Keratinocyte (primary cell): Measurements from ENCODE around the gene HOXB5. TPM values are rescaled to one million over a fixed set of nuclear protein-coding genes. Genes with fewer than 3 reads are reported as not detected.
A peak's percentile ranks its signal among the peaks of the same experiment; 100 is the strongest.

Experiments
- DNase-seq: peaks from one replicate; pipeline ENCODE4 v3.0.0-alpha.2; 2011; ENCODE audit warnings: low read depth, missing footprints, low spot score
- FAIRE-seq: peaks from 2 replicates; lab custom pipeline; 2011; peaks lifted over from hg19 to GRCh38; lab: Jason Lieb, UNC
- H2AFZ ChIP-seq: 2 replicates; pipeline ENCODE4 v1.6.0; 2012; ENCODE audit warnings: low read length, control low read depth, inconsistent platforms; ENCODE audit not compliant: control insufficient read depth
- H3K27ac ChIP-seq: 2 replicates; pipeline ENCODE4 v1.5.1; 2011; ENCODE audit warnings: low read length; ENCODE audit not compliant: control insufficient read depth, insufficient read depth
- H3K27me3 ChIP-seq: 3 replicates; pipeline ENCODE4 v1.6.0; 2011; ENCODE audit warnings: low read length; ENCODE audit not compliant: control insufficient read depth, insufficient read depth; ENCODE audit errors: extremely low read depth
- H3K36me3 ChIP-seq, 2 experiments: 2 replicates in 1 of 2; 3 replicates in 1 of 2; pipeline ENCODE4 v1.5.1; 2011; ENCODE audit warnings: low read length in 2 of 2, mild to moderate bottlenecking in 1 of 2; ENCODE audit not compliant: control insufficient read depth in 2 of 2, insufficient read depth in 2 of 2; ENCODE audit errors: extremely low read depth in 1 of 2
- H3K4me1 ChIP-seq: 3 replicates; pipeline ENCODE4 v1.5.1; 2011; ENCODE audit warnings: low read length; ENCODE audit not compliant: control insufficient read depth, insufficient read depth; ENCODE audit errors: extremely low read depth
- H3K4me2 ChIP-seq: 3 replicates; pipeline ENCODE4 v1.6.0; 2011; ENCODE audit warnings: low read depth, low read length; ENCODE audit not compliant: control insufficient read depth, insufficient read depth; ENCODE audit errors: extremely low read depth
- H3K4me3 ChIP-seq, 3 experiments: fragments of 200-600 bp in 1 of 3; sonication (generic) in 1 of 3; 2 replicates in 2 of 3; 3 replicates in 1 of 3; pipeline ENCODE4 v1.5.1; 2011 to 2016; ENCODE audit warnings: low read length in 3 of 3, mild to moderate bottlenecking in 3 of 3, control low read depth in 2 of 3, inconsistent platforms in 1 of 3, low read depth in 1 of 3, mixed read lengths in 1 of 3, mixed run types in 1 of 3, moderate library complexity in 1 of 3; ENCODE audit not compliant: control insufficient read depth in 2 of 3, insufficient read depth in 2 of 3; ENCODE audit errors: extremely low read depth in 1 of 3
- H3K79me2 ChIP-seq: 2 replicates; pipeline ENCODE4 v1.6.0; 2012; ENCODE audit warnings: low read length; ENCODE audit not compliant: control insufficient read depth, insufficient read depth
- H3K9ac ChIP-seq: 3 replicates; pipeline ENCODE4 v1.6.0; 2011; ENCODE audit warnings: low read length; ENCODE audit not compliant: control insufficient read depth, insufficient read depth; ENCODE audit errors: extremely low read depth
- H3K9me1 ChIP-seq: 3 replicates; pipeline ENCODE4 v1.6.0; 2011; ENCODE audit warnings: low read length; ENCODE audit not compliant: control insufficient read depth, insufficient read depth; ENCODE audit errors: extremely low read depth
- H3K9me3 ChIP-seq: 2 replicates; pipeline ENCODE4 v1.5.1; 2012; ENCODE audit warnings: low read depth, low read length; ENCODE audit not compliant: control insufficient read depth
- H4K20me1 ChIP-seq: 3 replicates; pipeline ENCODE4 v1.6.0; 2011; ENCODE audit warnings: low read length; ENCODE audit not compliant: control insufficient read depth, insufficient read depth; ENCODE audit errors: extremely low read depth
- CTCF ChIP-seq, 3 experiments: IDR thresholded peaks in 1 of 3; conservative IDR thresholded peaks in 1 of 3; optimal IDR thresholded peaks in 1 of 3; 2 replicates in 2 of 3; 3 replicates in 1 of 3; pipeline versions ENCODE3 to v1.5.1; 2011; ENCODE audit warnings: low read length in 3 of 3, mild to moderate bottlenecking in 3 of 3, moderate library complexity in 2 of 3, control low read depth in 1 of 3, inconsistent platforms in 1 of 3; ENCODE audit not compliant: insufficient read depth in 2 of 3; ENCODE audit errors: extremely low read depth in 1 of 3
- EZH2 ChIP-seq: IDR thresholded peaks from one replicate; pipeline ENCODE4 v1.6.1; 2012; ENCODE audit warnings: inconsistent platforms, mild to moderate bottlenecking, low read length, moderate library complexity
- dilution Hi-C: fragments of 300-500 bp; cut with MboI; formaldehyde crosslinking; loops from one replicate; pipeline ENCODE4 v1.7.0; 2020; ENCODE audit warnings: low sequenced_read_pairs; ENCODE audit not compliant: extremely low pct_ligation_motif_present
- polyA plus RNA-seq, 5 experiments: library from polyadenylated mRNA; depleted of rRNA in 3 of 5; stranded (reverse) in 3 of 5; stranded (forward) in 1 of 5; unstranded in 1 of 5; fragments of >200 nt; gene quantifications; 1 replicate in 1 of 5; 2 replicates in 3 of 5; 3 replicates in 1 of 5; pipeline versions ENCODE4 v1.2.1 to v1.2.3, GENCODE V29; 2011 to 2012; ENCODE audit warnings: missing spikeins in 2 of 5, low read depth in 1 of 5, low replicate concordance in 1 of 5

Gene HOXB5
- polyA plus RNA-seq, 1 donor (not counting 4 experiments of a cell fraction or from before 2014, with no cell fraction given) = not detected

- Histone ChIP-seq H3K79me2 (no peaks in the 10 kb centered on the region), H3K36me3 (no peaks in the 10 kb centered on the region), H3K27ac (no peak overlapping the region), H3K4me3 (peak overlapping the region in 1 of 3 experiments; percentile 51), H2AFZ (no peak overlapping the region), H4K20me1 (no peaks in the 10 kb centered on the region), H3K4me2 (peak overlapping the region; percentile 9), H3K4me1 (peaks cover 8% of the 10 kb centered on the region), H3K9me3 (no peaks in the 10 kb centered on the region), H3K27me3 (peaks cover 90% of the 10 kb centered on the region), H3K9me1 (peaks cover 2% of the 10 kb centered on the region), H3K9ac (no peak overlapping the region)
- TF ChIP-seq EZH2 (peak; percentile 53), CTCF (optimal IDR thresholded peaks at IDR 0.05 in 1 of 3, IDR thresholded peaks at IDR 0.05 in 1 of 3, conservative IDR thresholded peaks at IDR 0.05 in 1 of 3; ENCODE audit: extremely low read depth in 1 of 3, insufficient read depth in 2 of 3, low read length in 3 of 3) (no peak)
- dilution Hi-C loops = no loop called here
- DNase-seq (no peak), FAIRE-seq (no peak)
Observed at GRCh38 chr17:48611681-48612455, 18.3 kb upstream of the HOXB5 start.

DNA sequence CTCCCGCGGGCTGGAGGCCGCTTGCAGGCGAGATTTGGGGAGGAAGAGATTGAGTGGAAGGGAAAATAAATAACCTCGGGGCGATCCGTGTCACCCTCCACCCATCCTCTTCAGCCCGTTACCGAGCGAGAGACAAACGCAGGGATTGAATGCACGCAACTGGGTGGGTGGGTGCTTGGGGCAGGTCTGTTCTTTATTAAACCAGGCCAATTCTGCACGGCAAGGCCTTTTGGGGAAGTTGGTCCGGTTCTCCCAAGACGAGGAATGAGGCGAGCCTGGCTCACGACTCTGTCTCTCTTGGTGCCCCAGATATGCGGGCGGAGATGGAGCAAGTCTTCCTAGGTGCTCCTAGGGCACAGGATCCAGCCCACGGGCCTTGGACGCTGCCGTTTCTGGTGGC lies 17.6 kb upstream of the HOXB5 start:
- Histone ChIP-seq H3K4me3 (peak overlapping the region; percentile 51 to 78 (median 67)), H3K36me3 (no peaks in the 10 kb centered on the region), H3K27ac (no peak overlapping the region), H4K20me1 (no peaks in the 10 kb centered on the region), H2AFZ (peak overlapping the region; percentile 84), H3K4me1 (peaks cover 8% of the 10 kb centered on the region), H3K9ac (peak overlapping the region; percentile 69), H3K9me1 (peaks cover 2% of the 10 kb centered on the region), H3K4me2 (peak overlapping the region; percentile 90), H3K9me3 (no peaks in the 10 kb centered on the region), H3K27me3 (peaks cover 90% of the 10 kb centered on the region), H3K79me2 (no peaks in the 10 kb centered on the region)
- TF ChIP-seq EZH2 (no peak), CTCF (optimal IDR thresholded peaks at IDR 0.05 in 1 of 3, IDR thresholded peaks at IDR 0.05 in 1 of 3, conservative IDR thresholded peaks at IDR 0.05 in 1 of 3; ENCODE audit: extremely low read depth in 1 of 3, insufficient read depth in 2 of 3, low read length in 3 of 3) (no peak)
- dilution Hi-C loops = no loop called here
- DNase-seq (no peak), FAIRE-seq (no peak)
